HG02852 (cell line): Measurements from ENCODE around the gene BGN.

Source experiments
- ATAC-seq: cut with Tn5 transposase; IDR thresholded peaks from one replicate; pipeline ENCODE4 v1.9.1; 2021; ENCODE audit warnings: mild to moderate bottlenecking, moderate library complexity; ENCODE audit not compliant: unreplicated experiment

The BGN gene

DNA sequence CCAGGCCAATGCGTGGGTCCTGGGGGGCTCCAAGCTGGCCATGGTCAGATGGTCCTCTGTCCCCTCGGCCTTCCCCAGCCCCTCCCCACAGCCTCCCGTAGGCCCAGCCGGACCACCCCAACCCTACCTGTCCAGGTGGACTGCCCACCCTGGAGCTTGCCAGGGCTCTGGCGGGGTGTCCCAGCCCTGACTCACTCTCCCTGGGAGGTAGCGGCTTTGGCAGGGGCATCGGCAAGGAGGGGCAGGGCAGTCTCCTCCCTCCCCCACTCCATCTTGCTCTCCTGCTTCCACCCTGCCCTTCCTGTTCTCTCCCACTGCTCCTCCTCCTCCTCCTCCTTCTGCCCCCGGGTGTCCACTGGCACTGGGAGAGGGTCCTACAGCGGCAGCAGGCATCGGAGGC lies 7.4 kb downstream of the BGN start:
- ATAC-seq: no peak

DNA sequence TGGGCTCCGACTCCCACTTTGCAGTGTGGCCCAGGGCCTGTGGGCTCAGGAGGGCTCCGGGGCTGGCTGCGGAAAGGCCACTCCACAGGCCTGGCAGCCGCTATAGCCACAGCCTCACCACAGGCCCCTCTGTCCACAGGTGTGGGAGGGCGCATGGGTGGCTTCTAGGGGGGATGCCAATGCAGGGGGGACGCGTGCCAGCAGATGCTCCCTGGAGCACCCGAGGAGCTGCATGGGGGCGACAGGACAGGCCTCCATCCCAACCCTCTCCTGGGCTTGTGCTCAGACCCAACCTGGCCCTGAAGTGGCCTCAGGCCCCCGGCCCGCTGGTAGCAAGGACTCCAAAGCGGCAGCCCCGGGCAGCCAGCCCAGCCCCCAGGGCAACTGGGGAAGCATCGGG lies 8.0 kb downstream of the BGN start:
- no peak for ATAC-seq

DNA sequence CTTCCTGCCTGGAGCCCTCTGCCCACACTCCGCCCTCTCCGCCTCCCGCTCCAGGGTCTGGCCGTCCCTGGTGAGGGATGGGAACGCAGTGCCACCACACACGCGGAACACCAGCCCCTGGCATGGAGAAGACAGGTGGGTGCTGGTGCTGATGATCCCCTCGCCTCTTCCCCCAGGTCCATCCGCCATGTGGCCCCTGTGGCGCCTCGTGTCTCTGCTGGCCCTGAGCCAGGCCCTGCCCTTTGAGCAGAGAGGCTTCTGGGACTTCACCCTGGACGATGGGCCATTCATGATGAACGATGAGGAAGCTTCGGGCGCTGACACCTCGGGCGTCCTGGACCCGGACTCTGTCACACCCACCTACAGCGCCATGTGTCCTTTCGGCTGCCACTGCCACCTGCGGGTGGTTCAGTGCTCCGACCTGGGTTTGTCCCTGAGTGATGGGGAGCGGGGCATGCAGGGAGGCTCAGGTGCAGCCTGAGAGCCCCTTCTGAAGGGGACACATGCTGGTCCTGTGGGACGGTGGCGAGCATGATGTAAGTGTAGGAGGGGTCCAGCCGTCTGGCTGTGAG lies 9.8 kb downstream of the BGN start:
- no peak for ATAC-seq

DNA sequence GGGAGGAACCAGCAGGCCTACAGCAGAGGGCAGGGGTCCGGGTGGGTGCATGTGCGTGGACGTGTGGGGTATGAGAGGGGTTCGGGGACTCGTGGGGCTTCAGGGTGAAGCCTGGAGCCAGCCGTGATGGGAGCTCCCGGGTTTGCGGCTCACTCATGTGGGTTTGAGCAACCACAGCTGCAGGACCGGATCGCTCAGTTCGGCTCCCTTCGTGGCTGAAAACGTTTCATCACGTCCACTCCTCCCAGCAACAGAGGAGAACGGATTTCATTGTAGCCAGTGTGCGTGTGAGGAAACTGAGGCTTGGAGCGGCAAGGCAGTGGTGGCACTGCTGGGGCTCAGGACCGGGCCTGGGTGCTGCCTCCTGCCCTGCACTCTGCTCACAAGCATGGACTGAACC lies 10.6 kb downstream of the BGN start:
- no peak for ATAC-seq

DNA sequence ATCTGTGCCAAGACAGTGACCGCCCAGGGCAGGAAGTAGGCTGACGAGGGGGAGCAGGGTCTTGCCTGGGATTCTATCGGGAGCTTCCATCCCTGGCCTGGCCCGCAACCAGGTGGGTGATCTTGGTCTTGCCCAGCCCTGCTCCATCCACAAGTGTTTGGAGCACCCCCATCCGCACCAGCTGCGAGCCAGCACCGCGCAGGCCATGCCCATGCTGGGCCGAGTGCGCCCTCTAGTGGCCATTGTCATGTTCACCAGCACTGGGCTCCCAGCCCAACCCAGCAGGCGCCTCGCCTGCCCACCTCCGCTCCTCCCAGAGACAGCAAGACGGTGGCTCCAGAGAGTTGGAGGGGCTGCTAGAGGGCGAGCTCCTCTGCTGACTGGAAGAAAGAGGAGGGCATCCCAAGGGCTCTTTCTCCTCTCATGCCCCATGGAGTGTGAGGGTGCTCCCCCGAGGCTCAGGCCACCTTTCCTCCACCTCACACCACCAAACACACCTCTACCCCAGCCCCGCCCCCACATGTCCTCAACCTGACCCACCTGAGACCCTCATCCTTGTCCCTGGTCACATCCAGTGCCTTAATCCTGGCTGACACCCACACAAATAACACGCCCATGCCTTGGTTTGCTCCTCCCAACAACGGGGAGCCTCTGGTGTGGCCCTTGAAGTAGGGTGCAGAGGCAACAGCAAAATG lies 12.9 kb downstream of the BGN start:
- ATAC-seq: peak; percentile 91

DNA sequence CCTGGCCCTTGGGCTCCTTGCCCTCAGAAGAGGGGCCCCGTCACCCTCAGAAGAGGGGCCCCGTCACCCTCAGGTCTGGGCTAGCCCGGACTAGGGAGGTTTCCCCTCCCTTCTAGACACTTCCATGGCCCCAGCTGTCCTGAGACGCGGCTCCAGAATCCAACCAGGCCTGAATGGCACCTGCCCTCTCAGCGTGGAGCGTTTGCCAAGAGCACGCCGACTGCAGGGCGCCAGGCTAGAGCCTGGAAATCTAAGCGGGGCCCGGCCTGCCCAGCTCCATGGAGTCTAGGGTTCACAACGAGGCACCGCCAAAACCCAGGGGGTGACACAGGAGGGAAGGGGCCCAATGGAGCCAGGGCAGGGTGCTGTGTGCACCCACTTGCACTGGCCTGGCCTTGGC lies 14.8 kb downstream of the BGN start:
- ATAC-seq: no peak

DNA sequence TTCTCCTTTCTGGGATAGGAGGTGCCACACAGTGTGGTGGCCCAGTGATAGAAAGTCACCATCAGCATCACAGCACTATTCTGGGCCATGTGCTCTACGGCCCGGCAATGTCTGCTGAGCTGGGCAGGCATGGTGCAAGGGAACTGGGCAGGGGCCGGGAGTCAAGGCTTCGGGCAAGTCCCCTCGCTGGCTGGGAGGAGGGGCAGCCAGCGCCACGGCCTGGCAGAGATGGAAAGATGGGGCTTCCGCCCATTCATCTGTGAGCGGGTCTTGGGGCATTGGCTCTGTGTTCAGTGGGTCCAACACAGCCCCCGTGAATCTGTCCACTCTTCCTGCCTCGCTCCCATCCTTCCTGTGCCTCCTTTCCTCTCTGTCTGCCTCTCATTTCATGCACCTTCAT lies 15.6 kb downstream of the BGN start:
- no peak for ATAC-seq

DNA sequence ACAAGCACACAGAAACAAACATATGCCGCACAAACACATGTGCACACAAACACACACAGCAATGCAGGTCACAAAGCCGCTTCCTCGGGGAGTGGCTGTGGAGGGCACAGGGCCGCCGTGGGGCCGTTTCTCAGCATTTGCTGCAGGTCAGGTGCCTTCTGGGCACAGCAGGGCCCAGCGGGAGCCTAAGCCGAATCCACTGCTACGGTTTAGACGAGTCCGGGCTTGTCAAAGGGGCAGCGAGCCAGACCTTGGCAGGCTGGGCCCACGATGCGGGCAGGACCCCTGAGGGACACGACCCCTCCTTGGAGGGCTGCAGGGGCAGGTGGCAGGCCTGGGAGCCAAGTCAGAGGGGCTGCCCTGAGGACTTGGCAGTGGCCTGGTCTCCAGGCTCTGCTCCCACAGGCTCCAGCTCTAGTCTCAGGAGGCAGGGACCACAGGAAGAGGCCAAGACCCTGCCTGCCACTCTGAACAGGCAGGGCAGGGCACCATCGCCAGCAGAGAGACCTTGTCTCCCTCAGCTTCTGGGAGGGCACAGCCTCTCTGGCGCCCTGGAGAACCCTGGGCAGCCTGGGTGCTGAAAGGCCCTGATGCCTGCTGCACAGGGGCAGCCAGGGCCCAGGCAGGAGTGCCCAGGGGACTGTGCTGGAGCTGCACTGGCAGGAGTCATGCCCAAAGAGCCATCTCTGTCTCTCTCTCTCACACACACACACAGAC lies 17.2 kb downstream of the BGN start:
- ATAC-seq: no peak

DNA sequence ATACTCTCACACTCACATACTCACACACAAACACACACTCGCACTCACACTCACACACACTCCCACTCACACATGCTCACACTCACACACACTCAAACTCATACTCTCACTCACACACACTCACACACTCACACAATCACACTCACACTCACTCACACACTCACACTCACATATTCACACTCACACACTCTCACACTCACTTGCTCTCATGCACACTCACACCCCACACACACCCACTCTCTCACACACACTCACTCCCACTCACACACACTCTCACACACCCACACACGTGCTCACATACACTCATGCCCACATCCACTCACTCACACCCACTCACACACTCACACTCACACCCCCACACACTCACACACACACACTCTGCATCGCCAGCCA lies 17.7 kb downstream of the BGN start:
- no peak for ATAC-seq

DNA sequence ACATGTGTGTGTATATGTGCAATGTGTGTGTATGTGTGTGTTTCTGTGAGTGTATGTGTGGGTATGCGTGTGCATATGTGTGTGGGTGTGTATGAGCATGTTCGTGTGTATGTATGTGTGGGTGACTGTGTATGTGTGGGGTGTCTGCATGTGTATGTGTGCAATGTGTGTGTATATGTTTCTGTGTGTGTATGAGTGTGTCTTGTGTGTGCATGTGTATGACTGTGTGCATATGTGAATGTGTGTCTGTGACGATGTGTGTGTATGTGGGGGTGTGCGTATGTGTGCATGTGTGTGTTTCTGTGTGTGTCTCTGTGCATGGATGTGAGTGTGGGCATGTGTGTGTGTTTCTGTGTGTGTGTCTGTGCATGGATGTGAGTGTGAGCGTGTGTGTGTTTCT lies 18.5 kb downstream of the BGN start:
- ATAC-seq: no peak

DNA sequence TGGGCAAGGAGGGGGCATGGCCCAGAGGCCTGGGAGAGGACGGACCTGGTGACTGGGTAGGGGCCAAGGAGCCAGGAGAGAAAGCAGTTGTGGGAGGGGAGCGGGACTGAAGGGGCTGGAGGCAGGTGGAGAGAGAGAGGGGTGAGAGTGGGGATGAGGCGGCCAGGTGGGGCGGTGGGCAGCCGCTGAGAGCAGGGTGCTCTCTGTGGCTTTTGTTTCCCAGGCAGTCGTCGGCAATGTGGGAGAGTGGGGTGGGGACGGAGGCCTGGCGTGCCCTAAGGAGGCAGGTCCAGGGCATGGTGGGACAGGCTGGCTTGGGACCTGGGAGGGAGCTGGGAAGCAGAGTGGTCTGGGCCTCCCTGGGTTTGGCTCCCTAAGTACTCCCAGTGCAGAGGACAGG lies 19.5 kb downstream of the BGN start:
- ATAC-seq: no peak

DNA sequence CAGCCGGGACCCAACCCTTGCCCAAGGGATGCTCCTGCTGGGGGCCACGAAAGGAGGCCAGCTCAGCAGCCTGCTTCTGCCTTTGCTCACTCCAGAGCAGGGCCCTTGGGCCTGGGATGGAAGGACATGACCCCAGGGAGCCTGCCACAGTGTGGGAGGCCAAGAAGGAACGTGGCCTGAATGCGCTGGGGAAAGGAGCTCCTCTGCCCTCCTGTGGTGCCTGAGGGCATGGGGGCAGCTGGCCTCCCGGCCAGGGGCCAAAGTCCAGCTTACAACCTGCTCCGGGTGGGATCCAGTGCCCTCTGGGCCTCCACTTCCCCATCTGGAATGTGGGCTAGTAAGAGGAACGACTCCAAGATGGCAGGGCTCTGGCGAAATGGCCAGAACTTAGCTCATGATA lies 20.7 kb downstream of the BGN start:
- ATAC-seq: no peak

DNA sequence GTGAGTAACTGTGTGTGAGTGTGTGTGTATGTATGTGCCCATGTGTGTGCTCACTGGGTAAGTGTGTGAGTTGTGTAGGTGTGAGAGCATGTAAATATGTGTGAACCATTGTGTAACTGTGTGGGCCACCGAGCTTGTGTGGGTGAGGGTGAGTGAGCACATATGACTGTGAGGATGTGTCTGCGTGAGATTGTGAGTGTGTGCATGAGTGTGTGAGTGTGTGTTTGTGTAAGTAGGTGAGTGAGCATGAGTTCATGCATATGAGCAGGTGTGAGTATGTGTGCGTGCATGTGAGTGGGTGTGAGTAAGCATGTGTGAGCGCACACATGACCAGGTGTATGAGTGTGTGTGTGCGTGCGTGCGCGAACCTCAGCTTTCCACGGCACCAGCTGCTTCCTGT lies 21.3 kb downstream of the BGN start:
- ATAC-seq: no peak

DNA sequence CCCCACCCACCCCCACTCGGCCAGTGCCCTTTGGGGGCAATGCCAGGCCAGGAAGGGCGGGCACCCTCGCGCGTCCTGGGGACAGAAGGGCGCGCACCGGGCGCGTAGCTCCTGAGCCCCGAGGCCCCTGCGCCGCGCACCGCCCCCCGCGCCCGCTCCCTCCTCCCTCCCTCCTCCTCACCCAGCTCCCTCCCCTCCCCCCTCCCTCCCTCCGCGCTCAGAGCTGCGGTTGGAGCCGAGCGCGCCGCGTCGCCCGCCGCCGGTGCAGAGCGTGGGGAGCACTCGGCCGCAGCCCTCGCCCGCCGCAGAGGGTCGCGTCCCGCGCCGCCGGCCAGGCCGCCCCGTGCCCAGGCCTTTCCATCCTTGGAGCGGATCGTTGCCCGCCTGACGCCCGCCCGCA lies 22.6 kb downstream of the BGN start, which contains the start of gene ATP2B3:
TSS of gene ATP2B3 (plus strand) at position 220 of the 400 bp plus-strand sequence. CDS start 18,606 bp downstream, outside the sequence.
- no peak for ATAC-seq

DNA sequence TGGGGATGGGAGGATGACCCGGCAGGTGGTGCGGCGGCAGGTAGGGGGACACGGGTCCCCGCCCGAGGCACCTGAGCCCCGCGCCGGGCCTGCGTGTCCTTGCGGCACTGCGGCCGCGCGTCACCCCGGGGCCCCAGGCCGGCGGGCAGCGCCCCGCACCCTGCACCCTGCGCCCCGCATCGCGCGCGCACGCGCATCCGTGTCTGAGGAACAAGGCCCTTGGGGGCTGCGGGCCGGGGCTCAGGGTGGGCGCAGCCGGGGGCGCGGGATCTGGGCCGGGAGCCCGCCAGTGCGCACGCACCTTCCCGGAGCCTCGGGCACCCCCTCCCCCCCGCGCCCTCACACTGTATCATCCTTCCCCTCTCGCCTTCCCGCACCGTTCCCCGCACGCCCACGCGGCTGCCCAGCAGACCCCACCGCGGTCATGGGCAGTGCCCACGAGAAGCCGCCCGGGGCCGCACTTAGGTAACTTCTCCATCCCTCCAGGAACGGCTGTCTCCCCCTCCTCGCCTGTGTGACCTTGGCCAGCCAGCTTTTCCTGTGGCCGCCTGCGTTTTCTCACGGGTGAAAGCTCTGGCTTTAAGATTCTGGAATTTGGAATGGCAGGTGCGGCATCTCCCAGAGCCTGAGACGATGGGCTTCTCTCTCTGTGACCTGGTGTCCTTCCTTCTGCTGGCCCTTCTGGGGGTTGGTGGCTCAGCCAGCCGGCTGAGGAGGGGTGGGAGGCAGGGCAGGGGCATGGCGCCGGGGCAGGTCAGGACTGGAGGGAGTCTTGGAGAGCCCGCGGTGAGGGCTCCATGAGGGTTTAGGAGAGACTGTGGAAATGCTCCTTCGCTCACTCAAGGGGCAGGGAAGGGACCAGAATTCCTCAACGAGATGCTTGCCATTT lies 23.4 kb downstream of the BGN start:
- no peak for ATAC-seq

DNA sequence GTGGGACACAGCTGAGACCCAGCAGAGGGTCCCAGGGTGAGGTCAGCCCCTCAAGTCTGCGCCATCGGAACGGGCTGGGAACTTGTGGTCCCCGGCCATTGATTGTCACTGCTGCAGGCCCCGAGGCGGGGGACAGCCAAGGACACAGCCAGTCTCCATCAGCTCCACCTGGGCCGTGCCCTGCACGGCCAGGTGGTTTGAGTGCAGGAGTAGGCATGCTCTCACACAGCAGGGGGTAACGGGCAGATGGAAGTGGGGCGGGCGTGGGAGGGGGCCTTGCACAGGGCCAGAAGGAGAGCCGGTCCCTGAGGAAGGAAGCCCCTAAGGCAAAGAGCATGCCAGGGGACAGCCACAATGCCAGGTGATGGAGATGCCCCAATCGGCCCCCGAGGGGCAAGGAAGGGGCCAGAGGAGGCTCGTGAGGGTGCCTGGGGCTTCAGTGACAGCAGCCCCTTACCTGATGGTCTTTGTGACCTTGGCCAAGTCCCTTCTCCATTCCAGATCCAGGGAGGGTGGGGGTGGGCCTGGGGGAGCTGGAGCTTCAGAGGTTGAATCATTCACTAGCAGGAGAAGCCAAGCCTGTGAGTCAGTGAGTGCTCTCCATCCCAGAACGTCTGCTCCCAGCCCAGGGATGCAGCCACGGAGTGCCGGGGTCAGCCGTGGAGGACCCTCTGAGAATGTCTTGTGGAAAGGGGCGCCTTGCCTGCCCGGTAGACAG lies 24.9 kb downstream of the BGN start:
- ATAC-seq: no peak

DNA sequence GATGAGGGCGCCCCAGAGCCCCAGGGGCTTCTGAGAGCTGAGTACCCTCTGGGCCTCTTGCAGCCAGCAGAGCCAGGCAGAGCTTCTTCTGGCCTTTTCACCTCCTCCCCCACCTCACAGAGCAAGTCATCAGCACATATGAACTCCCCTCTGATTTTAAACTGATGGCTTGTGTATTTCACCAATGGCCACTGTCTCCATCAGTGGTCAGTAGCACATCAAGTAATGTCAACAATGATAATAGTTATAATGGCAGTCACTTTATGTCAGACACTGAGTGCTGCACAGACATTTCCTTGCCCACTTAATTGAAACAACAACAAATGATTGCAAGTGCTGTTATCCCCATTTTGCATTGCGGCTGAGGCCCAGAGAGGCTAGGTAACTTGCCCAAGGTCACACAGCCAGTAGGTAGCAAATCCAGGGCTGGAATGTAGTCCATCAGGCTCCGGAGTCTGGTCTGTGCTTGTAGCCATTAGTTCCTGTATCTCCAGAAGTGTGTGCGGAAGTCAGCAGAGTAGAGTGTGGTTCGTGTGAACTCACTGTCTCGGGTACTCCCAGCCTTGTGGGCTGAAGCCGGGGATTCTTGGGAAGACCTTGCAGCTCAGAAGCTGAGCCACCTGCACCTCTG lies 25.6 kb downstream of the BGN start:
- no peak for ATAC-seq

DNA sequence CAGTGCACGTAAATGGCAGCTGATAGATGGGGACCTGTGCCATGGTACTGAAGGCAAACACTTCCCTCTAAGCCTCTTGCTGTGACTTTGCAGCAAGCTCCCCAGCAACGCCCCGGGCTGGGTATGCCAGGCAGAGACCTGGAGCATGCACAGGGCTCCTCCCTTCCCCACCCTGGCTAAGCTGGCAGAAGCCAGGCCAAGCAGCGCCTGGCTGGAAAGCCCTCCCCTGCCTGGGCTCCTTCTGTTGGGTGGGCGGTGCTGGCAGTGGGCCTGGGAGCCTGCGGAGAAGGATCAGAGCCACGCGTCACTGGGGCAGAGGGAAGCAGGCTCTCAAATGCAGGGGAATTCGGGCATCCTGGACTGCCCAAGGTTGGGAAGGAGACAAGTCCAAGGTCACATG lies 26.3 kb downstream of the BGN start:
- no peak for ATAC-seq

DNA sequence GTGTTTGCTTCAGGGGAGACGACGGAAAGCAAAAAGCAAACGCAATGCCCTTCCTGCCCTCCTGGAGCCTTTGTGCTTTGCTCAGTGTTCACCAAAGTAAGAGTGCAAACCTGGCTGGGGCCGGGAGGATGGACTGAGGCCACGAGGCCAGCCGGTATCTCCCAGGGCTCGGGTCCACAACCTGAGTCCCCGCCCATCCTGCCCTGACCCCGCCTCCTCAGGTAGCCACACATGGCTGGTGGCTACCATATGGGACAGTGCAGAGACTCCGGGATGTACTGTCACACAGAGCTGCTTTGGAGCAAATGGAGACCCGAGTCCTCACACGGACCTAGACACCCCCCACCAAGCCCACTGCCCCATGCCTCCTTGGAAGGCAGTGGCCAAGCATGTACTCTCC lies 27.5 kb downstream of the BGN start:
- ATAC-seq: no peak

DNA sequence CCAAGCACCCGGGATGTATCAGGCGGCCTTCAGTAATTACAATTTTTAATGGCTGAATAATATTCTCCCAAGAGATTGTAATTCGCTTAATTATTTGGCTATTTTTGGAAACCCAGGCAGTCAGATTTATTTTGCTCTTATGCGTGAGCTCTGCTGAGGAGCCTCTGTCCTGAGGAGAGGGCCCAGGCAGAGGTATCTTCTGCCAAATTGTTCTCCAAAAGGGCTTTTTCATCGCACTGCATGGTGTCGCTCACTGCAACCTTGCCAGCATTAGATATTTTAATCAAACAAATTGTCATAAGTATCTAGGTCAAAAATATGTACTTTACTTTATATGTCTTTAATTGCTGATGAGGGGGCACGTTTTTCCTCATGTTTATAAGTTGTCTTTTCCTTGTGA lies 28.5 kb downstream of the BGN start:
- no peak for ATAC-seq
